Measurements from ENCODE around the gene SEC24C. TPM values are rescaled to one million over a fixed set of nuclear protein-coding genes. Genes with fewer than 3 reads are reported as not detected.

Gene SEC24C
- total RNA-seq, 2 experiments from 2014 or later = 52.0 to 54.2 TPM

DNA sequence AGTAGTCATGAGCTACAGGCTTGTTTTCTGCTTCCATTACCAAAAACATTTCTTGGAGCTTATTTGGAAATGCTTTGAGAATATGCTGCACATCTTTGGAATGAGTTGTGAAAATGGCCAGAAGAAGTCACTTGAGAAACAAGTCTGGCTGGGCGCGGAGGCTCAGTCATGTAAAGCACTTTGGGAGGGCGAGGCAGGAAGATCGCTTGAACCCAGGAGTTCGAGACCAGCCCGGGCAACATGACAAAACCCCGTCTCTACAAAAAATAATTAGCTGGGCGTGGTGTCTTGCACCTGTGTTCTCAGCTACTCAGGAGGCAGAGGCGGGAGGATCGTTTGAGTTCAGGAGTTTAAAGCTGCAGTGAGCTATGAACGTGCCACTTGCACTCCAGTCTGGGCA is 36.8 kb downstream of the SEC24C start:
- H3K4me1 Mint-ChIP-seq (ENCODE audit: low read depth) = peaks cover 59% of the 10 kb centered on the region
- Histone ChIP-seq H3K27me3 (ENCODE audit: control insufficient read depth in 1 of 2, insufficient read depth in 2 of 2, low read length in 2 of 2) (no peaks in the 10 kb centered on the region), H3K9me3 (ENCODE audit: control insufficient read depth in 1 of 2, insufficient read depth in 1 of 2, low read length in 2 of 2) (no peaks in the 10 kb centered on the region), H3K4me3 (ENCODE audit: low read length) (peak overlapping the region; percentile 88), H3K27ac (ENCODE audit: low read depth in 1 of 2, low read length in 2 of 2) (peak overlapping the region in 1 of 2 donors; percentile 82), H3K4me1 (ENCODE audit: insufficient read depth, low read length) (peaks cover 29% of the 10 kb centered on the region), H3K36me3 (ENCODE audit: insufficient read depth, low read length) (peaks cover 36% of the 10 kb centered on the region)
- H3K27me3 Mint-ChIP-seq = no peaks in the 10 kb centered on the region
- POLR2A ChIA-PET = interaction anchor here (1.0 to 10.2 kb wide), 7 partner anchors 11 to 369 kb away, joined by 3 to 244 read pairs (median 6); partner anchors contain the start of genes AP3M1, CAMK2G and NDST2
- no peak for ATAC-seq (ENCODE audit: poor library complexity)
- TF ChIP-seq, protein P1, sequence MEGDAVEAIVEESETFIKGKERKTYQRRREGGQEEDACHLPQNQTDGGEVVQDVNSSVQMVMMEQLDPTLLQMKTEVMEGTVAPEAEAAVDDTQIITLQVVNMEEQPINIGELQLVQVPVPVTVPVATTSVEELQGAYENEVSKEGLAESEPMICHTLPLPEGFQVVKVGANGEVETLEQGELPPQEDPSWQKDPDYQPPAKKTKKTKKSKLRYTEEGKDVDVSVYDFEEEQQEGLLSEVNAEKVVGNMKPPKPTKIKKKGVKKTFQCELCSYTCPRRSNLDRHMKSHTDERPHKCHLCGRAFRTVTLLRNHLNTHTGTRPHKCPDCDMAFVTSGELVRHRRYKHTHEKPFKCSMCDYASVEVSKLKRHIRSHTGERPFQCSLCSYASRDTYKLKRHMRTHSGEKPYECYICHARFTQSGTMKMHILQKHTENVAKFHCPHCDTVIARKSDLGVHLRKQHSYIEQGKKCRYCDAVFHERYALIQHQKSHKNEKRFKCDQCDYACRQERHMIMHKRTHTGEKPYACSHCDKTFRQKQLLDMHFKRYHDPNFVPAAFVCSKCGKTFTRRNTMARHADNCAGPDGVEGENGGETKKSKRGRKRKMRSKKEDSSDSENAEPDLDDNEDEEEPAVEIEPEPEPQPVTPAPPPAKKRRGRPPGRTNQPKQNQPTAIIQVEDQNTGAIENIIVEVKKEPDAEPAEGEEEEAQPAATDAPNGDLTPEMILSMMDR (IDR thresholded peaks at IDR 0.05) = no peak
- peaks cover 37% of the 10 kb centered on the region for H3K36me3 Mint-ChIP-seq (ENCODE audit: low read depth)
- peak overlapping the region; percentile 94 for H3K27ac Mint-ChIP-seq
- H3K9me3 Mint-ChIP-seq = no peaks in the 10 kb centered on the region
- CTCF ChIA-PET = interaction anchor here (0.5 to 1.7 kb wide), 4 partner anchors 8 to 137 kb away, joined by 3 to 10 read pairs (median 6); a partner anchor contains a TSS
- peak overlapping the region; percentile 100 for H3K4me3 Mint-ChIP-seq
- DNase-seq = no peak
- intact Hi-C loops (cut with DNase I, micrococcal nuclease) = loop anchor here in 1 of 2 experiments (5.0 to 10.0 kb wide), 3 partner anchors 286 to 1564 kb away; partner anchors contain the start of genes ADK, ANAPC16, AP3M1 and ASCC1

GRCh38 chr10:73781548-73781878 is 37.3 kb downstream of the SEC24C start:
- DNase-seq (no peak), ATAC-seq (ENCODE audit: poor library complexity) (no peak)
- Histone ChIP-seq H3K9me3 (ENCODE audit: control insufficient read depth in 1 of 2, insufficient read depth in 1 of 2, low read length in 2 of 2) (no peaks in the 10 kb centered on the region), H3K4me1 (ENCODE audit: insufficient read depth, low read length) (peaks cover 31% of the 10 kb centered on the region), H3K27me3 (ENCODE audit: control insufficient read depth in 1 of 2, insufficient read depth in 2 of 2, low read length in 2 of 2) (no peaks in the 10 kb centered on the region), H3K36me3 (ENCODE audit: insufficient read depth, low read length) (peaks cover 31% of the 10 kb centered on the region), H3K4me3 (ENCODE audit: low read length) (peak overlapping the region; percentile 88), H3K27ac (ENCODE audit: low read depth in 1 of 2, low read length in 2 of 2) (peak overlapping the region; percentile 76 to 82)
- Mint-ChIP-seq H3K27ac (peak overlapping the region; percentile 94), H3K4me1 (ENCODE audit: low read depth) (peaks cover 64% of the 10 kb centered on the region), H3K9me3 (no peaks in the 10 kb centered on the region), H3K4me3 (peak overlapping the region; percentile 100), H3K27me3 (no peaks in the 10 kb centered on the region), H3K36me3 (ENCODE audit: low read depth) (peaks cover 41% of the 10 kb centered on the region)
- POLR2A ChIA-PET = interaction anchor here (0.9 to 10.2 kb wide), 15 partner anchors 11 to 369 kb away, joined by 3 to 244 read pairs (median 4); partner anchors contain the start of genes AP3M1, CAMK2G, NDST2 and PPP3CB
- TF ChIP-seq, protein P1 (IDR thresholded peaks at IDR 0.05) = no peak
- intact Hi-C loops (cut with DNase I, micrococcal nuclease) = loop anchor here in 1 of 2 experiments (5.0 to 10.0 kb wide), 3 partner anchors 287 to 1564 kb away; partner anchors contain the start of genes ADK, ANAPC16, AP3M1 and ASCC1
- CTCF ChIA-PET = interaction anchor here (1.6 to 1.7 kb wide), 3 partner anchors 9 to 98 kb away, joined by 5 to 10 read pairs (median 8); a partner anchor contains a TSS

GRCh38 chr10:73781879-73782748 is 37.9 kb downstream of the SEC24C start, which contains the start of gene CHCHD1:
Gene CHCHD1, plus strand, starts transcription at chr10:73782048. Its CDS starts 28 bp downstream, at chr10:73782076.
- Histone ChIP-seq H3K36me3 (ENCODE audit: insufficient read depth, low read length) (peaks cover 27% of the 10 kb centered on the region), H3K27me3 (ENCODE audit: control insufficient read depth in 1 of 2, insufficient read depth in 2 of 2, low read length in 2 of 2) (no peaks in the 10 kb centered on the region), H3K4me3 (ENCODE audit: low read length) (peak within 1 kb of the TSS; percentile 88), H3K27ac (ENCODE audit: low read depth in 1 of 2, low read length in 2 of 2) (peak within 1 kb of the TSS; percentile 76 to 82), H3K9me3 (ENCODE audit: control insufficient read depth in 1 of 2, insufficient read depth in 1 of 2, low read length in 2 of 2) (no peaks in the 10 kb centered on the region), H3K4me1 (ENCODE audit: insufficient read depth, low read length) (peaks cover 37% of the 10 kb centered on the region)
- peak; percentile 68 for ATAC-seq (ENCODE audit: poor library complexity)
- peak; percentile 80 to 94 (median 89) for DNase-seq
- Mint-ChIP-seq H3K27ac (peak within 1 kb of the TSS; percentile 94), H3K4me1 (ENCODE audit: low read depth) (peaks cover 65% of the 10 kb centered on the region), H3K27me3 (no peaks in the 10 kb centered on the region), H3K4me3 (peak within 1 kb of the TSS; percentile 100), H3K36me3 (ENCODE audit: low read depth) (peaks cover 39% of the 10 kb centered on the region), H3K9me3 (no peaks in the 10 kb centered on the region)
- POLR2A ChIA-PET = interaction anchor here (0.9 to 10.2 kb wide), 14 partner anchors 12 to 368 kb away, joined by 3 to 244 read pairs (median 4); partner anchors contain the start of genes AP3M1, CAMK2G, NDST2 and PPP3CB
- intact Hi-C loops (cut with DNase I, micrococcal nuclease) = loop anchor here (1.0 to 10.0 kb wide), 4 partner anchors 38 to 1565 kb away; partner anchors contain the start of genes ADK (in 1 of the 2), ANAPC16 (in 1 of the 2), AP3M1 (in 1 of the 2) and ASCC1 (in 1 of the 2)
- TF ChIP-seq, protein P1 (IDR thresholded peaks at IDR 0.05) = no peak
- CTCF ChIA-PET = interaction anchor here (1.6 to 2.4 kb wide), 5 partner anchors 9 to 98 kb away, joined by 4 to 10 read pairs (median 8); a partner anchor contains a TSS
